GM23248 (cell line): Measurements from ENCODE around the gene FAM186B.

Experiments
- EZH2 ChIP-seq: fragments of 200-600 bp; sonication (generic); IDR thresholded peaks from 2 replicates; pipeline ENCODE4 v1.6.1; 2018; ENCODE audit warnings: antibody characterized with exemption, mild to moderate bottlenecking; ENCODE audit not compliant: insufficient read depth, poor library complexity, severe bottlenecking
- EZH2phosphoT487 ChIP-seq: fragments of 200-600 bp; sonication (generic); IDR thresholded peaks from 2 replicates; pipeline ENCODE4 v1.6.1; 2018; ENCODE audit warnings: antibody characterized with exemption, moderate library complexity, mild to moderate bottlenecking, low read depth; ENCODE audit not compliant: insufficient read depth

DNA sequence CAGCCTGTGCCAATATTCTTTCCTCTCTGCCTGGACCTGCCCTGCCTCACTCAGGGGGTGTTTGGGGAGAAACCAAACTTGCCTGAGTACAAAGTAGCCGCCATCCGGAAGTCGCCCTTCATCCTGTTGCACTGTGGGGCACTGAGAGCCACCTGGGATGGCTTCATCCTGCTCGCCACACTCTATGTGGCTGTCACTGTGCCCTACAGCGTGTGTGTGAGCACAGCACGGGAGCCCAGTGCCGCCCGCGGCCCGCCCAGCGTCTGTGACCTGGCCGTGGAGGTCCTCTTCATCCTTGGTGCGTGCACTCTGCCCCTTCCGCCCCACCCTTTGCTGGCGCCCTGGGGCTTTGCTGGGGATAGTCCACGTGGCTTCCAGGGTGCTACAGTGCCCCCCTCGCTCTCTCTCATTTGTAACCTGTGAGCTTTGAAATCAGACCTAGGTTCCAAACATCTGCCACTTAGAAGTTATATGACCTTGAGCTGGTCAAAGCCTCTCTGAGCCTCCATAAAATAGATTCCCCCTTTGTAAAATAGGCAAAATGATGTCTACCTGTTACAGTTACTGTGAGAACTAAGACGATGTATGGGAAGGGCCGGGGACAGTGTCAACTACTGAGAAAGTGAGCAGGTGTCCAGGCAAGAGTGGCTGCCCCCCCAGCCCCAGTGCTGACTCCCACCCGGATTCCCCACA, 62.1 kb downstream of the FAM186B start:
- no peak for TF ChIP-seq EZH2phosphoT487
- no peak for TF ChIP-seq EZH2
